IMR-90 (cell line): ENCODE measurements around the gene NKG7. TPM values are rescaled to one million over a fixed set of nuclear protein-coding genes. Genes with fewer than 3 reads are reported as not detected.

Experiments
- ATAC-seq: fragments of 200-7000 bp; cut with Tn5 transposase; 2 replicates; pipeline ENCODE4 v1.9.1; 2020; ENCODE audit warnings: low read depth, mild to moderate bottlenecking, moderate library complexity
- BruUV-seq: library from RNA; stranded (reverse); fragments of 400-500 nt; replicated peaks from 2 replicates; lab custom pipeline; 2021; lab: Mats Ljungman, UMichigan
- CTCF ChIA-PET: fragments of 300-600 bp; formaldehyde crosslinking; extraction: SDS; loops from one replicate; lab custom pipeline; 2021; ENCODE audit warnings: antibody characterized with exemption; lab: Yijun Ruan, JAX
- POLR2A ChIA-PET: fragments of 300-600 bp; sonication (Branson Sonifier 250); formaldehyde crosslinking; loops from one replicate; lab custom pipeline; 2022; ENCODE audit warnings: antibody characterized with exemption; ENCODE audit not compliant: unreplicated experiment; lab: Charles Lee
- DNase-seq: peaks from one replicate; pipeline ENCODE4 v3.0.0; 2013
- H2AFZ ChIP-seq: replicated peaks from 2 replicates; pipeline ENCODE3; 2013; ENCODE audit warnings: low read length, mild to moderate bottlenecking; ENCODE audit not compliant: poor library complexity
- H2AK5ac ChIP-seq: 2 replicates; pipeline ENCODE4 v1.6.1; 2013; ENCODE audit warnings: low read depth, low read length, inconsistent platforms
- H2AK9ac ChIP-seq: replicated peaks from 2 replicates; pipeline ENCODE3; 2013; ENCODE audit warnings: mild to moderate bottlenecking, low read depth, low read length, moderate library complexity; ENCODE audit not compliant: poor library complexity
- H2BK120ac ChIP-seq: 2 replicates; pipeline ENCODE4 v1.6.1; 2013; ENCODE audit warnings: low read depth, low read length, inconsistent platforms
- H2BK15ac ChIP-seq: 3 replicates; pipeline ENCODE4 v1.6.1; 2013; ENCODE audit warnings: low read depth, low read length, inconsistent platforms
- H2BK20ac ChIP-seq: 2 replicates; pipeline ENCODE4 v1.6.1; 2013; ENCODE audit warnings: low read depth, mild to moderate bottlenecking, inconsistent platforms, low read length, moderate library complexity
- H2BK5ac ChIP-seq: 2 replicates; pipeline ENCODE4 v1.6.1; 2013; ENCODE audit warnings: mild to moderate bottlenecking, low read depth, low read length, inconsistent platforms; ENCODE audit not compliant: poor library complexity, severe bottlenecking
- H3K14ac ChIP-seq: replicated peaks from 2 replicates; pipeline ENCODE4 v1.6.1; 2013; ENCODE audit warnings: low read depth, low read length, inconsistent platforms
- H3K18ac ChIP-seq: 2 replicates; pipeline ENCODE4 v1.6.1; 2013; ENCODE audit warnings: low read depth, low read length, control low read depth
- H3K23ac ChIP-seq: 2 replicates; pipeline ENCODE4 v1.6.1; 2013; ENCODE audit warnings: low read depth, low read length, inconsistent platforms
- H3K27ac ChIP-seq: 2 replicates; pipeline ENCODE4 v1.5.1; 2013; ENCODE audit warnings: mild to moderate bottlenecking, control low read depth, low read length; ENCODE audit not compliant: insufficient read depth
- H3K27me3 ChIP-seq: 2 replicates; pipeline ENCODE4 v1.6.1; 2013; ENCODE audit warnings: low read length; ENCODE audit not compliant: control insufficient read depth, insufficient read depth
- H3K36me3 ChIP-seq: 2 replicates; pipeline ENCODE4 v1.6.1; 2013; ENCODE audit warnings: low read length, mixed read lengths; ENCODE audit not compliant: control insufficient read depth, insufficient read depth
- H3K4ac ChIP-seq: 2 replicates; pipeline ENCODE4 v1.6.1; 2013; ENCODE audit warnings: low read depth, low read length, inconsistent platforms
- H3K4me1 ChIP-seq: 2 replicates; pipeline ENCODE4 v1.6.1; 2013; ENCODE audit warnings: low read length, mixed read lengths; ENCODE audit not compliant: control insufficient read depth, insufficient read depth
- H3K4me2 ChIP-seq: 2 replicates; pipeline ENCODE4 v1.6.1; 2013; ENCODE audit warnings: low read depth, mild to moderate bottlenecking, control low read depth, low read length, moderate library complexity
- H3K4me3 ChIP-seq: 2 replicates; pipeline ENCODE4 v1.5.1; 2013; ENCODE audit warnings: low read depth, mild to moderate bottlenecking, control low read depth, low read length, moderate library complexity; ENCODE audit not compliant: insufficient read depth
- H3K56ac ChIP-seq: 2 replicates; pipeline ENCODE4 v1.6.1; 2013; ENCODE audit warnings: low read length, inconsistent platforms; ENCODE audit not compliant: insufficient read depth; ENCODE audit errors: extremely low read depth
- H3K79me1 ChIP-seq, 2 experiments: 2 replicates each; pipeline ENCODE4 v1.6.1; 2013; ENCODE audit warnings: low read length in 2 of 2, inconsistent platforms in 1 of 2, low read depth in 1 of 2
- H3K9ac ChIP-seq: 2 replicates; pipeline ENCODE4 v1.6.1; 2013; ENCODE audit warnings: low read depth, low read length, control low read depth
- H3K9me1 ChIP-seq: 2 replicates; pipeline ENCODE4 v1.6.1; 2013; ENCODE audit warnings: low read length, inconsistent platforms; ENCODE audit not compliant: insufficient read depth
- H3K9me3 ChIP-seq: 2 replicates; pipeline ENCODE4 v1.6.1; 2013; ENCODE audit warnings: low read length; ENCODE audit not compliant: control insufficient read depth, insufficient read depth
- H4K20me1 ChIP-seq: 2 replicates; pipeline ENCODE4 v1.6.1; 2013; ENCODE audit warnings: low read length, inconsistent platforms; ENCODE audit not compliant: insufficient read depth
- H4K5ac ChIP-seq: 2 replicates; pipeline ENCODE4 v1.6.1; 2013; ENCODE audit warnings: mild to moderate bottlenecking, low read depth, low read length, control low read depth
- H4K8ac ChIP-seq, 2 experiments: 2 replicates each; pipeline ENCODE4 v1.6.1; 2013; ENCODE audit warnings: low read depth in 2 of 2, low read length in 2 of 2, control low read depth in 1 of 2, inconsistent platforms in 1 of 2
- H4K91ac ChIP-seq: 2 replicates; pipeline ENCODE4 v1.6.1; 2013; ENCODE audit warnings: low read depth, low read length, inconsistent platforms; ENCODE audit not compliant: insufficient read depth
- BHLHE40 ChIP-seq: fragments of 150-350 bp; IDR thresholded peaks from 2 replicates; pipeline ENCODE4 v1.6.1; 2016; ENCODE audit warnings: mild to moderate bottlenecking, low read depth, low read length
- CHD1 ChIP-seq: IDR thresholded peaks from 2 replicates; pipeline ENCODE4 v1.6.1; 2012; ENCODE audit warnings: low read depth, low read length, improper control_type of control experiment
- FOS ChIP-seq: fragments of 150-350 bp; IDR thresholded peaks from 2 replicates; pipeline ENCODE4 v1.6.1; 2016; ENCODE audit warnings: low read depth, low read length
- MXI1 ChIP-seq: IDR thresholded peaks from 2 replicates; pipeline ENCODE4 v1.6.1; 2012; ENCODE audit warnings: low read depth, mild to moderate bottlenecking, low read length, moderate library complexity, borderline replicate concordance
- RCOR1 ChIP-seq: IDR thresholded peaks from 2 replicates; pipeline ENCODE4 v1.6.1; 2012; ENCODE audit warnings: mild to moderate bottlenecking, low read length, improper control_type of control experiment; ENCODE audit not compliant: insufficient replicate concordance
- RFX5 ChIP-seq: IDR thresholded peaks from 2 replicates; pipeline ENCODE4 v1.8.0; 2012; ENCODE audit warnings: low read depth, mild to moderate bottlenecking, low read length, moderate library complexity
- WGBS, 2 experiments: methylation state at CpG; one replicate each; pipeline versions ENCODE4 v1.1.5 to v1.1.7; 2013; ENCODE audit warnings: missing lambda C conversion rate in 2 of 2; ENCODE audit not compliant: insufficient read length in 1 of 2; ENCODE audit errors: extremely low coverage in 2 of 2; 5-methylcytosine and 5-hydroxymethylcytosine counted together
- dilution Hi-C: fragments of 300-500 bp; cut with HindIII; formaldehyde crosslinking; loops from one replicate; pipeline ENCODE4 v1.14.3; 2018; ENCODE audit warnings: low sequenced_read_pairs; ENCODE audit not compliant: unreplicated experiment
- in situ Hi-C: fragments of 300-500 bp; cut with MboI; formaldehyde crosslinking; loops from 3 replicates; pipeline ENCODE4 v1.14.3; 2019; ENCODE audit warnings: low sequenced_read_pairs, inconsistent platforms, mixed read lengths
- intact Hi-C: fragments of 100-400 bp; cut with micrococcal nuclease; formaldehyde crosslinking; loops from 2 replicates; pipeline ENCODE4 v1.10.0; 2022
- polyA plus RNA-seq, 3 experiments: library from polyadenylated mRNA; depleted of rRNA; stranded (reverse); fragments of >200 nt; gene quantifications; 2 replicates each; pipeline ENCODE4 v1.2.3, GENCODE V29; 2012; ENCODE audit warnings: low replicate concordance in 1 of 3
- total RNA-seq: library from RNA; depleted of rRNA; stranded (reverse); fragments of >200 nt; gene quantifications from 2 replicates; pipeline ENCODE4 v1.2.3, GENCODE V29; 2012
- TF ChIP-seq, protein P1 (sequence below): fragments of 150-350 bp; IDR thresholded peaks from 2 replicates; pipeline ENCODE4 v1.6.1; 2016; ENCODE audit warnings: low read depth, mild to moderate bottlenecking, low read length, moderate library complexity, borderline replicate concordance
- TF ChIP-seq, protein P2 (sequence below): fragments of 150-350 bp; IDR thresholded peaks from 2 replicates; pipeline ENCODE4 v1.6.1; 2017; ENCODE audit warnings: mild to moderate bottlenecking, antibody characterized with exemption, low read length, low read depth

The NKG7 gene
- total and polyA plus RNA-seq, 2 of the 4 experiments (the other 2 are of a cell fraction) = not detected

DNA sequence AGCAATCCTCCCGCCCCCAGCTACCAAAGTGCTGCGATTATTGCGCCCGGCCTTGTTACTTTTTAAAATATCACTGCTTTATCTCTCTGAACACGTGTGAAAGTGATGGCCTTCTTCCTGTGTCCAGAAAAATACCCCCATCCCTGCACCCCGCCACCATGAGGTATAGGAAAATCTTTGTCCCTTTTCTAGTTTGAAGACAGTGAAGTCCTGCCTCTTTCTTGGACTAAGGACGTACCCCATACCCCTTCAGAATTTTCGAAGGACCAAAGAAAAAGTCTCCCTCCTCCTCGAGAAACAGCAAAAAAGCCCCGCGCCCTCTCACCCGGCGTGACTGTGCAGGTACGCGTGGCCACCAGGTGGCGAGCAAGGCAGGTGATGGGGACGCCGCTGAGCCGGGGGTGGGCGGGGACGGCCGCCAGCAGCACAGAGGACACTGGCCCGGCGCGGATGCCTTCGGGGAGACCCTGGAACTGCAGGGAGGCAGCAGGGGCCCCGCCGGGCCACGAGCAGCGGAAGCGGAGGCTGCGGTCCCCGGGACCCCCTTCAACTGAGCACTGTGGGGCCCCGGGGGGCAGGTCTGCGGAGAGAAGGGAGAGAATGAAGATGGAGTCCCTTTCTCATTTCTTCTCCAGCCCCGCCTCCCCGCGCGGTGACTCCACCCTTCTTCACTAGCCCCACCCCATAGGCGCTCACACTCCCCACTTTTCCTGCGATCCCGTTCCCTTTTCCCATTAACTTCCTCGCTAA, 33.7 kb downstream of the NKG7 start (continued):
- TF ChIP-seq, protein P1, sequence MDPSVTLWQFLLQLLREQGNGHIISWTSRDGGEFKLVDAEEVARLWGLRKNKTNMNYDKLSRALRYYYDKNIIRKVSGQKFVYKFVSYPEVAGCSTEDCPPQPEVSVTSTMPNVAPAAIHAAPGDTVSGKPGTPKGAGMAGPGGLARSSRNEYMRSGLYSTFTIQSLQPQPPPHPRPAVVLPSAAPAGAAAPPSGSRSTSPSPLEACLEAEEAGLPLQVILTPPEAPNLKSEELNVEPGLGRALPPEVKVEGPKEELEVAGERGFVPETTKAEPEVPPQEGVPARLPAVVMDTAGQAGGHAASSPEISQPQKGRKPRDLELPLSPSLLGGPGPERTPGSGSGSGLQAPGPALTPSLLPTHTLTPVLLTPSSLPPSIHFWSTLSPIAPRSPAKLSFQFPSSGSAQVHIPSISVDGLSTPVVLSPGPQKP = no peak

DNA sequence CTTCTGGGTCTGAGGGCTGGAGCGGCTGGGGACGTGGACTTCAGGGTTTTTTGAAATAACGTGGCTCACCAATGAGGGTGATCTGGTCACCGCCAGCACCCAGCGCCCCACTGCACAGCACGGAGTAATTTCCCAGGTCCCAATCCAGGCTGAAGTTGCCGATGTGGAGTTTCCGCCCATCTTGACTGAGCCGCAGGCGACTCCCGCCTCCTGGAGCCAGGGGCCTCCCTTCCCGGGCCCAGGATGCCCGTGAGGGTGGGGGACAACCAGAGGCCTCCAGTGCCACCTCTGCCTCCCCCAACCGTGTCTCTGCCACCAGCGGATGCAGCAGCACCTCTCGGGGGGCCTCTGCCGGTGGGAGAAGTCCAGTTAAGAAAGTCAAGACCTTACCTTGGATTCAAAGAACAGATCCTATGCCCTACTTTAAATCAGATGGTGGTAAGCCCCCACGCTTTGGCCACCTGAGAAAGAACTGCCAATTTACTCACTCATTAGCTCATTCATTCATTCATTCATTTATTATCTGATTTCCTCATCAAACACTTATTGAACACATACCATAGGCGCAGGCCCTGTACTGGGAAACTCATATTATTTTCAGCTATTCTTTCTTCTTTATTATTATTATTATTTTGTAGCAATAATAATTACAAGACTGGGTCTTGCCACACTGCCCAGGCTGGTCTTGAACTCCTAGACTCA, 34.4 kb downstream of the NKG7 start:
- H4K20me1 ChIP-seq = no peaks in the 10 kb centered on the region
- no peaks in the 10 kb centered on the region for H3K9me3 ChIP-seq
- no peaks in the 10 kb centered on the region for H3K4me1 ChIP-seq
- ATAC-seq (no peak), DNase-seq (no peak)
- no peak overlapping the region for H2BK5ac ChIP-seq
- H2BK15ac ChIP-seq = no peak overlapping the region
- no TSS peak for BruUV-seq
- CTCF ChIA-PET = interaction anchor here (0.6 to 0.7 kb wide), 2 partner anchors 134 to 440 kb away, joined by 3 read pairs; no protein-coding TSS in a partner anchor
- H3K56ac ChIP-seq = no peak overlapping the region
- POLR2A ChIA-PET = no interaction called here
- H3K4ac ChIP-seq = no peak overlapping the region
- H2AK5ac ChIP-seq = no peak overlapping the region
- no peak overlapping the region for H3K27ac ChIP-seq
- H3K9ac ChIP-seq = no peak overlapping the region
- H3K14ac ChIP-seq = no peak overlapping the region
- no peaks in the 10 kb centered on the region for H3K36me3 ChIP-seq
- dilution Hi-C loops (no loop called here), intact Hi-C loops (loop anchor here (1.0 to 5.0 kb wide), 5 partner anchors 57 to 439 kb away; no protein-coding TSS in a partner anchor), in situ Hi-C loops (no loop called here)
- H3K27me3 ChIP-seq = no peaks in the 10 kb centered on the region
- no peak overlapping the region for H3K23ac ChIP-seq
- no peak overlapping the region for H4K8ac ChIP-seq
- H4K91ac ChIP-seq = no peak overlapping the region
- H3K79me1 ChIP-seq = no peaks in the 10 kb centered on the region
- H2BK20ac ChIP-seq = no peak overlapping the region
- H3K4me3 ChIP-seq = no peak overlapping the region
- 0 out of 2 replicates have a peak, but pooled peaks cover 4% of the 10 kb centered on the region for H3K9me1 ChIP-seq
- H2BK120ac ChIP-seq = no peak overlapping the region
- H4K5ac ChIP-seq = no peak overlapping the region
- H3K4me2 ChIP-seq = no peak overlapping the region
- 91% methylated on average over 7 of the region's 19 CpGs; no CpG with 5 or more reads in 1 of the 2 experiments for WGBS, 2 experiments
- no peak overlapping the region for H2AK9ac ChIP-seq
- peak overlapping the region; percentile 98 for H2AFZ ChIP-seq
- H3K18ac ChIP-seq = no peak overlapping the region
- TF ChIP-seq BHLHE40 = no peak
- no peak for TF ChIP-seq RFX5
- TF ChIP-seq, protein P2, sequence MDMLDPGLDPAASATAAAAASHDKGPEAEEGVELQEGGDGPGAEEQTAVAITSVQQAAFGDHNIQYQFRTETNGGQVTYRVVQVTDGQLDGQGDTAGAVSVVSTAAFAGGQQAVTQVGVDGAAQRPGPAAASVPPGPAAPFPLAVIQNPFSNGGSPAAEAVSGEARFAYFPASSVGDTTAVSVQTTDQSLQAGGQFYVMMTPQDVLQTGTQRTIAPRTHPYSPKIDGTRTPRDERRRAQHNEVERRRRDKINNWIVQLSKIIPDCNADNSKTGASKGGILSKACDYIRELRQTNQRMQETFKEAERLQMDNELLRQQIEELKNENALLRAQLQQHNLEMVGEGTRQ = no peak
- TF ChIP-seq, protein P1 = no peak
- TF ChIP-seq RCOR1 = no peak
- no peak for TF ChIP-seq CHD1
- TF ChIP-seq MXI1 = no peak
- TF ChIP-seq FOS = no peak
